KMS-11 (cell line): ENCODE measurements around the gene PCNX4.

Experiments used
- H2AFZ ChIP-seq: fragments of 200-600 bp; sonication (generic); 2 replicates; pipeline ENCODE4 v1.6.1; 2016; ENCODE audit warnings: antibody characterized with exemption, mixed run types, low read depth
- H3K27ac ChIP-seq: fragments of 200-600 bp; sonication (generic); 2 replicates; pipeline ENCODE4 v1.6.1; 2016; ENCODE audit warnings: mild to moderate bottlenecking, mixed run types
- H3K27me3 ChIP-seq: fragments of 200-600 bp; sonication (generic); 2 replicates; pipeline ENCODE4 v1.6.1; 2017; ENCODE audit warnings: mild to moderate bottlenecking, low read depth, mixed run types, moderate library complexity; ENCODE audit not compliant: insufficient read depth
- H3K36me3 ChIP-seq: fragments of 200-600 bp; sonication (generic); 2 replicates; pipeline ENCODE4 v1.6.1; 2017; ENCODE audit warnings: mild to moderate bottlenecking, mixed run types; ENCODE audit not compliant: insufficient read depth
- H3K4me1 ChIP-seq: fragments of 200-600 bp; sonication (generic); 2 replicates; pipeline ENCODE4 v1.6.1; 2016; ENCODE audit warnings: mild to moderate bottlenecking, low read depth, mixed run types; ENCODE audit not compliant: poor library complexity, severe bottlenecking
- H3K4me2 ChIP-seq: fragments of 200-600 bp; sonication (generic); 2 replicates; pipeline ENCODE4 v1.7.0; 2016; ENCODE audit warnings: mild to moderate bottlenecking, mixed run types
- H3K4me3 ChIP-seq: fragments of 200-600 bp; sonication (generic); IDR thresholded peaks from 2 replicates; pipeline ENCODE4 v1.6.1; 2017; ENCODE audit warnings: low read depth, low read length, mixed read lengths; ENCODE audit not compliant: insufficient read depth
- H3K79me2 ChIP-seq: fragments of 200-600 bp; sonication (generic); 2 replicates; pipeline ENCODE4 v1.6.1; 2016; ENCODE audit warnings: low read depth, mixed run types; ENCODE audit not compliant: insufficient read depth
- H3K9ac ChIP-seq: fragments of 200-600 bp; sonication (generic); 2 replicates; pipeline ENCODE4 v1.6.1; 2016; ENCODE audit warnings: mild to moderate bottlenecking, mixed run types
- H4K20me1 ChIP-seq: fragments of 200-600 bp; sonication (generic); 2 replicates; pipeline ENCODE4 v1.6.1; 2016; ENCODE audit warnings: mild to moderate bottlenecking, mixed run types; ENCODE audit not compliant: insufficient read depth
- CTCF ChIP-seq: fragments of 200-600 bp; sonication (generic); conservative IDR thresholded peaks from 2 replicates; pipeline ENCODE4 v1.6.1; 2017; ENCODE audit warnings: low read depth, mild to moderate bottlenecking, antibody characterized with exemption, low read length, moderate library complexity, mixed read lengths

Gene PCNX4

DNA sequence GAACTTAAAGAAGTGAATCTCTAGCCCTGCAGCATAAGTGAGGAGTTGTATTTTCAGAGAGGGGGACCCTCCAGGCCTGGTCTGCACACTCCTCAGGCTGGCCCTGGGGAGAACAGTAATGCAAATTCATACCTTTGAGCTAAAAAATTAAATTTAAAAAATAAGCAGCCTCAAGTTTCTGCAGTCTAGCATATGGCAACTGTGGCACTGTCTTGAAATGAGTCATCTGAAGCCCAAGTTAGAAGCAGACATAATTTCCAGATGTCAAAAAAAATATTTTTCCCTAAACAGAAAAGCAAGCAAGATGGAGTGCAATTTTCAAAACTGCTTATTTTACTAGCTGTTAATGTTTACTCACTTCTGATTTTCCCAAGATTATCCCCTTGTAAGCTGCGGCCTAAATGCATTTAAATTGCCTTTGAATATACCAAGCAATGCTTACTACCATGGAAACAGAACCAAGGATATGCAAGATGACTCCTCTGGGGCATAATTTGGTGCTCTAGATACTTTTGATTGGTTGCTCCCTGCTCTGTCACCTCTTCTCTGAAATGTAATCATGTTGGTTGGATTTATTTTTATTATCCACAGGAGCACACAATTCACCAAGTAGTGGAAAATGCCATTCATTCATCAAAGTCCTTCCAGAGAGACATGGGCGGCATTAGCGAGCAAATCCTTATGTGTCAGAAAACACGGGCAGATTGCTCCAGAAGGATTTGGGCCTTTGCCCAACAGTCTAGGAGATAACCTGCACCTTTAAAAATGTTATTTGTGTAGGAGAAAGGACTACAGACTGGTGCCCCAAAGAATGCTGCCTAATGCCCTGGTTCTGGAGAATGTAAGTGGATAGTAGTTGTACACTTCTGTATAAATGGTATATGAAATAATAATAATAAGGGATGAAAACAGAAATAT is 98.5 kb downstream of the PCNX4 start:
- TF ChIP-seq CTCF: no peak
- no peaks in the 10 kb centered on the region for H3K79me2 ChIP-seq
- H4K20me1 ChIP-seq: no peaks in the 10 kb centered on the region
- no peak overlapping the region for H3K4me2 ChIP-seq
- no peak overlapping the region for H3K4me3 ChIP-seq
- no peak overlapping the region for H3K9ac ChIP-seq
- no peak overlapping the region; the same call in 1 of the 2 replicates for H2AFZ ChIP-seq
- no peaks in the 10 kb centered on the region for H3K36me3 ChIP-seq
- H3K27me3 ChIP-seq: no peaks in the 10 kb centered on the region
- H3K27ac ChIP-seq: no peak overlapping the region
- peaks cover 13% of the 10 kb centered on the region for H3K4me1 ChIP-seq

DNA sequence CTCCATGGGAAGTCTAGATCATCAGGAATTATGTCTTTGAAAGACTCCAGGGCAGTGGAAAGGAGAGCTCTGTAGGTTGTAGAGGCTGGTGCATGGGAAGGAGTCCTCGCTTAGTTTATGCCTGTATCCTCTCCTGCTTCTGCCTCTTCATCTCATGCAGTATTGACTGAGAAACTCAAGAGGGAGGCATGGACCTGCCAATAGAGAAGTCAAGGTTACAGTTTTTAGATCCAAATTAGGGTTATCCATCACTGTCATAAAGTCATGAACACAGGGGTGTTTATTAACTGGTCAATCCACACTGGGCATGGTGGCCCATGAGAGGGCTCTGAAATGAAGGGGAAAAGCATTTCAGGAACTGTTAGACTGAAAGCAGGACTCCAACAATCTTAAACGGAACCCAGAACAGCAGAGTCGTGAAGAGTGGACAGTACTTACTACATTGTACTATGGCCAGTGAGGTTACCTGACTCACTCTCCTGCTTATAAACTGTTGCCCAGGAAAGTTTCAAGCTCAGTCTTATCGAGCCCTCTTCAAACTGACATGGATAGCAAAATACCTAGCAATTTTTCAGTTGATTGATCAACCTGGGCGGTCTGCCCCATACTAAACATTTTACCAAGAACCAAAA is 103.6 kb downstream of the PCNX4 start:
- H3K4me1 ChIP-seq: peaks cover 2% of the 10 kb centered on the region
- H3K4me2 ChIP-seq: no peak overlapping the region
- no peak overlapping the region for H3K4me3 ChIP-seq
- no peak overlapping the region for H3K27ac ChIP-seq
- TF ChIP-seq CTCF: no peak
- no peaks in the 10 kb centered on the region for H3K79me2 ChIP-seq
- H3K27me3 ChIP-seq: no peaks in the 10 kb centered on the region
- no peaks in the 10 kb centered on the region for H4K20me1 ChIP-seq
- no peaks in the 10 kb centered on the region for H3K36me3 ChIP-seq
- no peak overlapping the region for H2AFZ ChIP-seq
- no peak overlapping the region for H3K9ac ChIP-seq

GRCh38 chr14:60196291-60196690 is 104.6 kb downstream of the PCNX4 start:
- Histone ChIP-seq H3K36me3 (no peaks in the 10 kb centered on the region), H3K79me2 (no peaks in the 10 kb centered on the region), H4K20me1 (no peaks in the 10 kb centered on the region), H3K9ac (no peak overlapping the region), H3K27ac (no peak overlapping the region), H3K27me3 (no peaks in the 10 kb centered on the region), H2AFZ (no peak overlapping the region), H3K4me2 (no peak overlapping the region), H3K4me1 (no peaks in the 10 kb centered on the region), H3K4me3 (no peak overlapping the region)
- no peak for TF ChIP-seq CTCF

- Histone ChIP-seq H4K20me1 (no peaks in the 10 kb centered on the region), H2AFZ (no peak overlapping the region), H3K4me3 (no peak overlapping the region), H3K4me1 (no peaks in the 10 kb centered on the region), H3K27ac (no peak overlapping the region), H3K27me3 (no peaks in the 10 kb centered on the region), H3K9ac (no peak overlapping the region), H3K36me3 (no peaks in the 10 kb centered on the region), H3K4me2 (no peak overlapping the region), H3K79me2 (no peaks in the 10 kb centered on the region)
- no peak for TF ChIP-seq CTCF
These were observed 106.0 kb downstream of the PCNX4 start for GRCh38 chr14:60197629-60198303.
